ENCODE data around the gene PDE10A.

DNA sequence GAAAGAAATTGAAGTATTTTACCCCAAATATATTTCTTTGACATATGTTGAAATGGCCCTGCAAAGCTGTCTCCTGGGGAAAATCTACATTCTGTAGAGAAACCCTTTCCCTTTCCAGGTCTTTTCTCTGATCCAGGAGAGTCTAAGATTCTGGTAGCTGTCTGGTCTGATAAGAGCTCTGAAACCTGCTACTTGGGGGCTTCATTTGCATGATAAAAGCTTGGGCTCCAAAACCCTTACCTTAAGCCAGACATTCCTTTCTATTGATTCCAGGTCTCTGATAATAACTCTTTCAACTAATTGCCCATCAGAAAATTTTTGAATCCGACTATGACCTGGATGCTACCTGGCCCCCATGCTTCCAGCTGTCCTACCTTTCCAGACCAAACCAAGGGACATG lies 184.5 kb downstream of the PDE10A start:
- TF ChIP-seq, protein P1, sequence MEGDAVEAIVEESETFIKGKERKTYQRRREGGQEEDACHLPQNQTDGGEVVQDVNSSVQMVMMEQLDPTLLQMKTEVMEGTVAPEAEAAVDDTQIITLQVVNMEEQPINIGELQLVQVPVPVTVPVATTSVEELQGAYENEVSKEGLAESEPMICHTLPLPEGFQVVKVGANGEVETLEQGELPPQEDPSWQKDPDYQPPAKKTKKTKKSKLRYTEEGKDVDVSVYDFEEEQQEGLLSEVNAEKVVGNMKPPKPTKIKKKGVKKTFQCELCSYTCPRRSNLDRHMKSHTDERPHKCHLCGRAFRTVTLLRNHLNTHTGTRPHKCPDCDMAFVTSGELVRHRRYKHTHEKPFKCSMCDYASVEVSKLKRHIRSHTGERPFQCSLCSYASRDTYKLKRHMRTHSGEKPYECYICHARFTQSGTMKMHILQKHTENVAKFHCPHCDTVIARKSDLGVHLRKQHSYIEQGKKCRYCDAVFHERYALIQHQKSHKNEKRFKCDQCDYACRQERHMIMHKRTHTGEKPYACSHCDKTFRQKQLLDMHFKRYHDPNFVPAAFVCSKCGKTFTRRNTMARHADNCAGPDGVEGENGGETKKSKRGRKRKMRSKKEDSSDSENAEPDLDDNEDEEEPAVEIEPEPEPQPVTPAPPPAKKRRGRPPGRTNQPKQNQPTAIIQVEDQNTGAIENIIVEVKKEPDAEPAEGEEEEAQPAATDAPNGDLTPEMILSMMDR (IDR thresholded peaks at IDR 0.05) = no peak
- no peak for TF ChIP-seq POLR2A (IDR thresholded peaks at IDR 0.05)
